ENCODE data around the gene PJVK.
A peak's percentile ranks its signal among the peaks of the same experiment; 100 is the strongest.
"Not testable (repeated sequence)": the region's sequence is repeated elsewhere in the genome, so short reads cannot be mapped to it uniquely, and the experiment has no call there.

PJVK gene

GRCh38 chr2:178436662-178437061, 14.5 kb upstream of the PJVK start:
- DNase-seq = no peak

GRCh38 chr2:178441426-178441825, 9.8 kb upstream of the PJVK start:
- DNase-seq = no peak

- DNase-seq = no peak
Measured at GRCh38 chr2:178448968-178449661, 2.1 kb upstream of the PJVK start.

GRCh38 chr2:178449700-178450523, 1.3 kb upstream of the PJVK start:
- DNase-seq = no peak

- DNase-seq = no peak
Measured at GRCh38 chr2:178450524-178450773, 729 bp upstream of the PJVK start.

- DNase-seq = no peak
Measured at GRCh38 chr2:178452334-178452733, 1.2 kb downstream of the PJVK start.

GRCh38 chr2:178452870-178453269, 1.7 kb downstream of the PJVK start:
- no peak for DNase-seq

- no peak for DNase-seq
Measured at GRCh38 chr2:178455947-178456346, 4.8 kb downstream of the PJVK start.

GRCh38 chr2:178457390-178457886, 6.3 kb downstream of the PJVK start:
- DNase-seq = no peak

GRCh38 chr2:178469219-178469849, 18.2 kb downstream of the PJVK start:
- DNase-seq = no peak

GRCh38 chr2:178471313-178471712, 20.1 kb downstream of the PJVK start:
- not testable (repeated sequence) for DNase-seq

GRCh38 chr2:178473373-178473772, 22.2 kb downstream of the PJVK start:
- no peak for DNase-seq

GRCh38 chr2:178473931-178474330, 22.8 kb downstream of the PJVK start:
- DNase-seq = no peak

GRCh38 chr2:178474560-178474959, 23.4 kb downstream of the PJVK start:
- no peak for DNase-seq

GRCh38 chr2:178476477-178476876, 25.3 kb downstream of the PJVK start:
- DNase-seq = no peak

GRCh38 chr2:178477443-178478129, 26.4 kb downstream of the PJVK start:
- no peak for DNase-seq

- no peak for DNase-seq
Measured at GRCh38 chr2:178478130-178478438, 26.9 kb downstream of the PJVK start.

- peak; percentile 75 for DNase-seq
Measured at GRCh38 chr2:178478439-178479274, 27.5 kb downstream of the PJVK start, which contains the start of gene FKBP7. Gene FKBP7 (minus strand): TSS chr2:178478600. CDS start chr2:178478499, 101 bp downstream.

- DNase-seq = no peak
Measured at GRCh38 chr2:178479275-178479616, 28.1 kb downstream of the PJVK start.

- no peak for DNase-seq
Measured at GRCh38 chr2:178479758-178480226, 28.6 kb downstream of the PJVK start.

GRCh38 chr2:178480227-178481181, 29.3 kb downstream of the PJVK start, which contains the start of gene PLEKHA3:
Gene PLEKHA3 (plus strand): TSS chr2:178480457. CDS start chr2:178480870, 413 bp downstream.
- peak; percentile 80 for DNase-seq

All from NCI-H1092 (cell line).